NB4 (cell line): ENCODE results near the gene MRPL54.
"Not testable (repeated sequence)": the region's sequence is repeated elsewhere in the genome, so short reads cannot be mapped to it uniquely, and the experiment has no call there.

Experiments used
- CTCF ChIP-seq: IDR thresholded peaks from one replicate; pipeline ENCODE4 v1.5.1; 2012; ENCODE audit warnings: low read depth, low read length
- MAX ChIP-seq: IDR thresholded peaks from 2 replicates; pipeline ENCODE4 v1.6.1; 2011; ENCODE audit warnings: low read depth, low read length
- MYC ChIP-seq: IDR thresholded peaks from 2 replicates; pipeline ENCODE4 v1.6.1; 2011; ENCODE audit warnings: low read depth, low read length
- POLR2A ChIP-seq: IDR thresholded peaks from 2 replicates; pipeline ENCODE4 v1.6.1; 2011; ENCODE audit warnings: mild to moderate bottlenecking; ENCODE audit not compliant: insufficient read length; ENCODE audit errors: extremely low read depth

GRCh38 chr19:3765757-3766156 lies 3.3 kb downstream of the MRPL54 start:
- TF ChIP-seq CTCF, POLR2A, MYC, MAX: not testable (repeated sequence)
